Measurements from ENCODE around the gene FUCA1. TPM values are rescaled to one million over a fixed set of nuclear protein-coding genes. Genes with fewer than 3 reads are reported as not detected.

Gene FUCA1
- total RNA-seq, 1 experiment from 2014 or later, result 30.9 TPM

Other genes with a start within 250 kb of the FUCA1 start
- gene RPL11, start 176.5 kb downstream of the FUCA1 start, total RNA-seq (2021), result 1,015 and 1,205 TPM in 2 replicates
- 26.2 and 26.4 TPM in 2 replicates for gene ELOA, start 124.8 kb downstream of the FUCA1 start, total RNA-seq (2021)
- 38.5 and 39.7 TPM in 2 replicates for gene PITHD1, start 89.9 kb downstream of the FUCA1 start, total RNA-seq (2021)
- 90.1 and 94.9 TPM in 2 replicates for gene LYPLA2, start 77.1 kb downstream of the FUCA1 start, total RNA-seq (2021)
- 40.5 and 45.8 TPM in 2 replicates for gene GALE, start 67.5 kb downstream of the FUCA1 start, total RNA-seq (2021)
- 43.2 and 53.4 TPM in 2 replicates for gene HMGCL, start 42.9 kb downstream of the FUCA1 start, total RNA-seq (2021)
- gene CNR2, start 45.1 kb upstream of the FUCA1 start, total RNA-seq (2021), result not detected in 2 replicates
- 58.4 and 67.7 TPM in 2 replicates for gene PNRC2, start 91.5 kb upstream of the FUCA1 start, total RNA-seq (2021)
- gene SRSF10, start 112.0 kb upstream of the FUCA1 start, total RNA-seq (2021), result 77.3 and 96.2 TPM in 2 replicates
- gene MYOM3, start 243.8 kb upstream of the FUCA1 start, total RNA-seq (2021), result 11.9 and 14.5 TPM in 2 replicates

Data from PC-9 (cell line).